Stimulated activated CD8-positive, alpha-beta memory T cell treated with anti-CD3 and anti-CD28 coated beads, Interleukin-4, amount 100 ng/mL, for 1 hour (primary cell): ENCODE results near the gene SMTNL2.
"Not testable (repeated sequence)": the region's sequence is repeated elsewhere in the genome, so short reads cannot be mapped to it uniquely, and the experiment has no call there.

Source experiments
- DNase-seq, 2 donors: peaks; one replicate each; pipeline ENCODE4 v3.0.0-alpha.2; 2020; ENCODE audit warnings: low read depth in 2 of 2, low spot score in 1 of 2

SMTNL2 gene

DNA sequence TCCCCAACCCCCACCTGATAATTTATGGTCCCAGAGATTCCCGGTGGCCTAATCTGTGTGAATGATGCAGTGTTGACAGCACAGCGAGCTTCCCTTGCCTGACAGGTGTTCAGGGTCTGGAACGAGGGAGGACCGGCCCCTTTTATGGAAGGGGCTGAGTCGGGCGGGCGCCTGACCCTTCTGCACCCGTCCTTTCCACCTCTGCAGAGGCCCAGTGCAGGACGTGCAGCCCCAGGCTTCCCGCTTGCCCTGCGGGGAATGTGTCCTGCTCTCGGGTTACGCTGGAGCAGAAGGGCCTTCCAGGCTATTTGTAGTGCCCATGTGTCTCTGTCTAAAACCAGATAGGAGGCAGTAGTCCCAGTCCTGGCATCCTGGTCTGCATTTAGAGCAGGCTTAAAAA lies 16.2 kb downstream of the SMTNL2 start:
- no peak for DNase-seq

- DNase-seq: no peak
These were observed 17.0 kb downstream of the SMTNL2 start for GRCh38 chr17:4601326-4601725.

GRCh38 chr17:4602041-4602440 lies 17.7 kb downstream of the SMTNL2 start:
- DNase-seq: no peak

GRCh38 chr17:4604111-4604644 lies 19.8 kb downstream of the SMTNL2 start:
- DNase-seq: no peak

- DNase-seq: not testable (repeated sequence)
These were observed 20.4 kb downstream of the SMTNL2 start for GRCh38 chr17:4604736-4605135.

GRCh38 chr17:4605826-4606225 lies 21.5 kb downstream of the SMTNL2 start:
- no peak for DNase-seq

- DNase-seq: no peak
These were observed 23.0 kb downstream of the SMTNL2 start for GRCh38 chr17:4607261-4607741.

DNA sequence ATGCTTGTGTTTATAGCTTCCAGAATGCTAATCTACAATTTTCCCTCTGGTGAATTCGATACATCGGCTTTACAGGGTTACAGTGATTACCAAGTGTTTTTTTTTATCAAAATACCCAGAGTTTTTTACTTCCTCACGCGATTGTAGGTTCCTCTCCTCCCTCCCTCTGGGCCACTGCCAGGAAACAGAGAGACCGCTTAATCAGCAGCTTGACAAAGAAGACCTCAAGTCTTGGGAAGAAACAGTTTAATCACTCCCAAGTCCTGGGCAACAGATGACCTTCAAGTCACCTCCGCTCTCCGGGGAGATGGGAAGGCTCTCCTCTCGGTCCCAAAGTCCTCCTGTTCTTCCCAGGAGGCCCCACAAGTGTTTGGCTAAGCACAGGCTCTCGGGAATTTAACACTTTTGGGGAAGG lies 23.5 kb downstream of the SMTNL2 start:
- no peak for DNase-seq

DNA sequence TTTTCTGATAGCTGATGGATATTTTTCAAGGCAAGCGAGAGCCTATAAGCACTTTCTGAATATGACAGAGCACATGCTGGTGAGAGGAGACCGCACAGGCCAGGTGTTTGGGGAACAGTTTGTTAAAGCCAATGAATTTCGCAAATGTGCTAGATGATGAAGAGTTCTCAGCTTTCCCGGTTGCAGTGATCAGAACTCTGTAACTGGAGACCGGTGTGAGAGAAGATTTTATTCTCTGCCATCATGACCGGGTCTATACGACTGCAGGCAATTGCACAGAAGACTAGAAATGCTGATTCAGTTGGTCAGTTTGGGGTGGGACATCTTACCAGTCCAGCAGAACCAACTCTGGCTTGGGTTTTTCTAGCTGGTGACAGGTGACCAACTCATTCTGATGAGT lies 25.4 kb downstream of the SMTNL2 start:
- DNase-seq: no peak

DNA sequence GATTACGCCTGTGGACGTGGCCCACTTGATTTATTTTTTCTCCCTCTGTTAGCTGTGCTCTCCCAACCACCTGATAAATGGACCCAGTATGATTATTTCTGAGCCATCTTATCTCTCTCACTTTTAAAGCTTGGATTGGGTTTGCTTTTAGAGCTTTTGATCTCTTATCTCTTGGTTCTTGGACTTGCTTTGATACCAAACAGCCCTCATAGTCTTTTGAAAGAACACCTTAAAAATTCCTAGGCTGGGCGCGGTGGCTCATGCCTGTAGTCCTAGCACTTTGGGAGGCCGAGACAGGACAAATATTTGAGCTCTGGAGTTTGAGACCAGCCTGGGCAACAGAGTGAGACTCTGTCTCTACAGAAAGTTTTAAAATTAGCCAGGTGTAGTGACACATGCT lies 25.8 kb downstream of the SMTNL2 start:
- no peak for DNase-seq

DNA sequence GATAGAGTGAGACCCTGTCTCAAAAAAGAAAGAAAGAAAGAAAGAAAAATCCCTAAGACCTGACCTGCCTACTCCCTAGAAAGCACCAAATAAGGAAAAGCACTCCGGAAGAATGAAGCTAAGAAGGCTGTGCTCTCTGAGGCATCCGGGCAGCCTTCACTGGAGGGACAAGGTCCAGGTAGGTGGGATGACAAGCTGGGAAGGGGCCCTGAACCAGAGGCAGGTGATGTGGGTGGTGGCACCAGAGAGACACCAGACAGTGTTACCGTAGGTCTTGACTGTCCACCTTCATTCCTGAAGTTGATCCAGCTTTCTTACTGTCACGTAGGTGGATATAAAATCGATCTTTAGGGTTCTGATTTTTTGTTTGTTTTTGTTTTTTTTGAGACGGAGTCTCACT lies 26.3 kb downstream of the SMTNL2 start:
- no peak for DNase-seq

DNA sequence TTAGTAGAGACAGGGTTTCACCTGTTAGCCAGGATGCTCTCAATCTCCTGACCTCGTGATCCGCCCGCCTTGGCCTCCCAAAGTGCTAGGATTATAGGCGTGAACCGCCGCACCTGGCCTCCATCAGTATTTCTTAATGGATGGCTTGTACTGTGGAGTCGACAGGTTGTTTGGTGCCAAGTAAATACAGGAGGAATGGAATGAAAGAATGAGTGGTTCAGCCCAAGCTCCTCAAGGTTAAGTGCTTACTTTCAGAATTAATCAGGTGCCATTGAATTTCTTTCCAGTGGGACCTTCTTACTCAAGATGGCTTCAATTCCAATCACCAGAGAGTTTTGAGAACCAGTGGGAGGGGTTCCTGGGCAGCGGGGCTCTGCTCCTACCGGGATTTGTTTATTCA lies 32.1 kb downstream of the SMTNL2 start:
- no peak for DNase-seq

- DNase-seq: no peak
These were observed 32.8 kb downstream of the SMTNL2 start for GRCh38 chr17:4617090-4617489.

GRCh38 chr17:4617590-4618351 lies 33.4 kb downstream of the SMTNL2 start:
- no peak for DNase-seq

GRCh38 chr17:4620531-4621101 lies 36.3 kb downstream of the SMTNL2 start:
- DNase-seq: no peak

DNA sequence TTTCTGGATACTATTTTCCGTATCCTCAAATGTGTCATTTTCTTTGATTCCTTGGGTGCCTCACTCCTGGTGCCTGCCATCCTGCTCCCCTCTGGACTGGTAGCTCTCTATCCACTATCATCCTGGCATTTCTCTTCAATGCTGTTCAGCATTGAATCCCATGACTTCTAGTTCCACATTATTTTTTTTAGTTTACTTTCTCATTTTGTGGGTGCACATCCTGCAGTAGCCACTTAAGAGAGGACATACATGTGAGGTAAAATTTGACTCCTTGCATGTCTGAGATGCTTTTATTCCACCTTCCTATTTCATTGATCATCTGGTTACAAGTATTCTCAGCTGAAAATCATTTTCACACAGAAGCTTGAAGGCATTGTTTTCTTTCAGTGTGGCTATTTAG lies 38.0 kb downstream of the SMTNL2 start:
- DNase-seq: no peak

- no peak for DNase-seq
These were observed 38.9 kb downstream of the SMTNL2 start for GRCh38 chr17:4623249-4623648.

- DNase-seq: not testable (repeated sequence)
These were observed 40.2 kb downstream of the SMTNL2 start for GRCh38 chr17:4624451-4624911.

DNA sequence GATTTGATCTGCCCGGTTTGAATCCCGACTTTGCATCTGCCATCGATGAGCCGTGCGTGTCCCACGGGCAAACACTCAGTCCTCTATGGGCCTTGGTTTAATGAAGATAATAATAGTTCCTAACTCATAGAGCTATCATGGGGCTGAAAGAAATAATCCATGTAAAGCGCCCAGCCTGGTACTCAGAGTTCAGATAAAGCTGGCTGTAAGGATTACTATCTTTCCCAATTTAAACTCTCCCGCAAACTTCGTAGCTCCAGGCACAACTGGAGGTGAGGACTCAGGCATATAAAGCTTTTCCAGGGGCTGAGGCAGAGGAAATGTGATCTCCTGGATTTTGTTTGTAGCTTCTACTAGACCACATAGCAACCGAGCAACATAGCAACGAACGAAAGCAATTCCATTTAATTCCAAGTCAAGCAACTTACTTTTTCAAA lies 40.9 kb downstream of the SMTNL2 start:
- no peak for DNase-seq

DNA sequence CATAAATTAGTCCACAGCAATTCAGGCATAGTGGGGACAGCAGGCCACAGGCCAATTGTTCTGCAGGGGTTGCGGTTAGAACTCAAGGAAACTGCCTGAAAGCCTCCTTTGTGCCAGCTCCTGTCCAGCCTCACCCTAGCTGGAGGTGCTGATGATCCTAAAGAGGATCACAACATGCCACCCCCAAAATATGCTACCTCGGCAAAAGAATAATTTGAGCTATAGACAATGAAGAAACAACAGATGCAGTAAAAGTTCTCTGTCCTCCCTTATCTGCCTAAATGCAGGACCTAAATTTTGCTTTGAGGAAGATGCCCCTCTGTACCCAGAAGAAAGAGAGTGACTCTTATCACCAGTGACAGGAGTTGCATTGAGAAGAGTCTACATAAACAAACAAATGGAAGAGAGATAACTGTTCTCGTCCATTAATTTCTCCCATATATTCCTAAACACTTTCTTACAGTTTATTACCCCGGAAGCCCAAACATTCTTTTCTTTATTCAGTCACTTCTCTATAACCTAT lies 42.5 kb downstream of the SMTNL2 start:
- no peak for DNase-seq

DNA sequence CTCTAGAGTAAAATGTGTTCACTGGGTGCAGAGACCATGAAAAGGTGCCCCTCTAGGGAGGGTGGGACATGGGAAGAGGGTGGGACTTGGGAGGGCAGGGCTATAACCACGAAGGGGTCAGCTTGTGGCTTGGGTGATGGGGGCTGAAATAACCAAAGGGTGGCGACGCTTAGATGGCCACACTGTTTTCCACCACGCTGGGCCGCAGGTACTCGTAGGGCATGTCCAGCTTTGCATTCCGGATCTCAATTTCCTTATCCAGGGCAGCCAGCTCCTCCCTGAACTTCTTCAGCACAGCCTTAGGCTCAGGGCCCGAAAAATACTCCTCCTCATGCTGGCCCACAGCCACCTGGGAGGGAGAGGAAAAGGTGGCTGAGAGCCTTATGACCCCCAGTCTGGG lies 47.1 kb downstream of the SMTNL2 start:
- DNase-seq: no peak
